ENCODE data around the gene XPO1. TPM values are rescaled to one million over a fixed set of nuclear protein-coding genes. Genes with fewer than 3 reads are reported as not detected.
"Not testable (repeated sequence)": the region's sequence is repeated elsewhere in the genome, so short reads cannot be mapped to it uniquely, and the experiment has no call there.

Gene XPO1
- total and polyA plus RNA-seq, 2 of the 4 experiments (the other 2 are of a cell fraction) = 78.5 to 104 TPM

DNA sequence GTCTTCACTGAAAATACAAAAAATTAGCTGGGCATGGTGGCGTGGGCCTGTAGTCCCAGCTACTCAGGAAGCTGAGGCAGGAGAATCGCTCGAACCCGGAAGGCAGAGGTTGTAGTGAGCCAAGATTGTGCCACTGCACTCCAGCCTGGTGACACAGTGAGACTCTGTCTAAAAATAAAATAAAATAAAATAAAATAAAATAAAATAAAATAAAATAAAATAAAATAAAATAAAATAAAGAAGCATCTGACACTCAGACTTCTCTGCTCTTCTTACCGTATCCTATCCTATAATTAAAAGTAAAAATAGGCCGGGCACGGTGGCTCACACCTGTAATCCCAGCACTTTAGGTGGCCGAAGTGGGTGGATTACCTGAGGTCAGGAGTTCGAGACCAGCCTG lies 46.2 kb upstream of the XPO1 start:
- H2BK15ac ChIP-seq (ENCODE audit: low read depth, low read length); DNase-seq; H2AK5ac ChIP-seq (ENCODE audit: low read depth, low read length); H2BK120ac ChIP-seq (ENCODE audit: low read depth, low read length); CTCF ChIA-PET; H3K9ac ChIP-seq (ENCODE audit: low read depth, low read length); H2AK9ac ChIP-seq (replicated peaks; ENCODE audit: low read depth, low read length, poor library complexity); H4K20me1 ChIP-seq (ENCODE audit: insufficient read depth, low read length); dilution Hi-C loops (cut with HindIII; ENCODE audit: low sequenced_read_pairs, unreplicated experiment); in situ Hi-C loops (cut with MboI; ENCODE audit: low sequenced_read_pairs); H3K9me1 ChIP-seq (ENCODE audit: insufficient read depth, low read length); H3K27ac ChIP-seq (ENCODE audit: insufficient read depth, low read length); POLR2A ChIA-PET (ENCODE audit: unreplicated experiment); H3K9me3 ChIP-seq (ENCODE audit: control insufficient read depth, insufficient read depth, low read length); BruUV-seq (replicated peaks); H3K4me2 ChIP-seq (ENCODE audit: low read depth, low read length); H3K56ac ChIP-seq (ENCODE audit: extremely low read depth, insufficient read depth, low read length); H3K27me3 ChIP-seq (ENCODE audit: control insufficient read depth, insufficient read depth, low read length); H2BK5ac ChIP-seq (ENCODE audit: low read depth, low read length, poor library complexity, severe bottlenecking); H4K5ac ChIP-seq (ENCODE audit: low read depth, low read length); H4K91ac ChIP-seq (ENCODE audit: insufficient read depth, low read depth, low read length); H3K4me3 ChIP-seq (ENCODE audit: insufficient read depth, low read depth, low read length); H4K8ac ChIP-seq (ENCODE audit: low read depth in 2 of 2, low read length in 2 of 2); H3K23ac ChIP-seq (ENCODE audit: low read depth, low read length); intact Hi-C loops (cut with micrococcal nuclease); H3K36me3 ChIP-seq (ENCODE audit: control insufficient read depth, insufficient read depth, low read length); H3K18ac ChIP-seq (ENCODE audit: low read depth, low read length); ATAC-seq (ENCODE audit: low read depth); H2BK20ac ChIP-seq (ENCODE audit: low read depth, low read length); H3K14ac ChIP-seq (replicated peaks; ENCODE audit: low read depth, low read length); H2AFZ ChIP-seq (replicated peaks; ENCODE audit: low read length, poor library complexity); H3K4me1 ChIP-seq (ENCODE audit: control insufficient read depth, insufficient read depth, low read length); H3K4ac ChIP-seq (ENCODE audit: low read depth, low read length); H3K79me1 ChIP-seq (ENCODE audit: low read depth in 1 of 2, low read length in 2 of 2): not testable (repeated sequence)
- WGBS, 2 experiments (ENCODE audit: extremely low coverage in 2 of 2, insufficient read length in 1 of 2) = no CpG with 5 or more reads among the region's 9 CpGs
